Esophagus muscularis mucosa (tissue), 4 donors: Measurements from ENCODE around the gene TRAF2. TPM values are rescaled to one million over a fixed set of nuclear protein-coding genes. Genes with fewer than 3 reads are reported as not detected.

Experiments used
- DNase-seq: peaks from one replicate; pipeline ENCODE4 v3.0.0-alpha.2; 2017; ENCODE audit errors: extremely low spot score
- H3K27ac ChIP-seq, 4 donors: fragments of 200-600 bp; sonication (generic); replicated peaks in 1 of 4; 1 replicate in 3 of 4; 2 replicates in 1 of 4; pipeline ENCODE4 v1.5.1; 2016 to 2019; ENCODE audit warnings: mild to moderate bottlenecking in 1 of 4
- H3K27me3 ChIP-seq, 4 donors: fragments of 200-600 bp; sonication (generic); one replicate each; pipeline versions ENCODE4 v1.5.1 to v1.6.0; 2016 to 2019
- H3K36me3 ChIP-seq, 4 donors: fragments of 200-600 bp; sonication (generic); one replicate each; pipeline ENCODE4 v1.5.1; 2016 to 2019
- H3K4me1 ChIP-seq, 4 donors: fragments of 200-600 bp; sonication (generic); one replicate each; pipeline ENCODE4 v1.5.1; 2016 to 2019
- H3K4me3 ChIP-seq, 4 donors: fragments of 200-600 bp; sonication (generic); 1 replicate in 2 of 4; 2 replicates in 2 of 4; pipeline ENCODE4 v1.5.1; 2016 to 2019; ENCODE audit warnings: mild to moderate bottlenecking in 4 of 4, moderate library complexity in 1 of 4
- H3K9me3 ChIP-seq, 4 donors: fragments of 200-600 bp; sonication (generic); 1 replicate in 3 of 4; 2 replicates in 1 of 4; pipeline ENCODE4 v1.5.1; 2016 to 2019
- CTCF ChIP-seq, 3 experiments: fragments of 200-600 bp in 2 of 3; fragments of 450-650 bp in 1 of 3; sonication (generic) in 2 of 3; IDR thresholded peaks; one replicate each; pipeline ENCODE4 v1.5.1; 2017 to 2019; ENCODE audit warnings: antibody characterized with exemption in 3 of 3, mild to moderate bottlenecking in 2 of 3, moderate library complexity in 1 of 3
- EP300 ChIP-seq: sonication (generic); formaldehyde crosslinking; IDR thresholded peaks from one replicate; pipeline ENCODE4 v1.6.1; 2017; ENCODE audit warnings: antibody characterized with exemption
- POLR2A ChIP-seq: fragments of 450-650 bp; IDR thresholded peaks from one replicate; pipeline ENCODE4 v1.6.1; 2017; ENCODE audit warnings: antibody characterized with exemption, moderate library complexity, mild to moderate bottlenecking, low read depth
- POLR2AphosphoS5 ChIP-seq, 2 donors: sonication (generic); formaldehyde crosslinking; IDR thresholded peaks; one replicate each; pipeline ENCODE4 v1.6.1; 2017; ENCODE audit warnings: antibody characterized with exemption in 2 of 2
- WGBS: methylation state at CpG from one replicate; pipeline ENCODE4 v1.1.5; 2018; 5-methylcytosine and 5-hydroxymethylcytosine counted together
- intact Hi-C: fragments of 100-400 bp; cut with DNase I; formaldehyde crosslinking; loops from one replicate; pipeline ENCODE4 v1.15.1; 2023
- total RNA-seq, 4 donors: library from RNA; depleted of rRNA; stranded (reverse); fragments of >200 nt; gene quantifications; one replicate each; pipeline versions ENCODE4 v1.1.0 to v1.2.1, GENCODE V29; 2016

TRAF2 gene
- total RNA-seq, 4 donors from 2014 or later: 6.6 to 15.5 (median 12.4) TPM

- TF ChIP-seq POLR2A (no peak), CTCF (IDR thresholded peaks at IDR 0.05) (no peak), EP300 (no peak), POLR2AphosphoS5 (IDR thresholded peaks at IDR 0.05) (no peak)
- no peaks in the 10 kb centered on the region for H3K27me3 ChIP-seq
- intact Hi-C loops: no loop called here
- H3K4me1 ChIP-seq: peaks cover 29 to 36% (median 35%) of the 10 kb centered on the region in 4 donors
- peaks cover 8 to 36% (median 33%) of the 10 kb centered on the region in 4 donors for H3K36me3 ChIP-seq
- no peaks in the 10 kb centered on the region for H3K9me3 ChIP-seq
- no peak overlapping the region for H3K4me3 ChIP-seq
- no peak overlapping the region for H3K27ac ChIP-seq
- DNase-seq: no peak
- WGBS: 47% methylated on average over 9 of the region's 9 CpGs
These were observed 12.9 kb downstream of the TRAF2 start for GRCh38 chr9:136899196-136899595.

- TF ChIP-seq CTCF (IDR thresholded peaks at IDR 0.05) (no peak), POLR2A (no peak), EP300 (no peak), POLR2AphosphoS5 (IDR thresholded peaks at IDR 0.05) (no peak)
- Histone ChIP-seq H3K27ac (peak overlapping the region in 2 of 4 donors; percentile 66 to 75), H3K4me3 (no peak overlapping the region), H3K27me3 (no peaks in the 10 kb centered on the region), H3K36me3 (peaks cover 8 to 26% (median 24%) of the 10 kb centered on the region in 4 donors), H3K4me1 (peaks cover 29 to 36% (median 35%) of the 10 kb centered on the region in 4 donors), H3K9me3 (no peaks in the 10 kb centered on the region)
- intact Hi-C loops: no loop called here
- WGBS: 91% methylated on average over 8 of the region's 10 CpGs
- DNase-seq: no peak
These were observed 14.2 kb downstream of the TRAF2 start for GRCh38 chr9:136900556-136900955.

GRCh38 chr9:136900988-136901515 is 14.7 kb downstream of the TRAF2 start:
- intact Hi-C loops: no loop called here
- H3K4me3 ChIP-seq: no peak overlapping the region
- 65% methylated on average over 12 of the region's 13 CpGs for WGBS
- H3K27ac ChIP-seq: peak overlapping the region; percentile 61 to 75 (median 68)
- no peak for DNase-seq
- H3K9me3 ChIP-seq: no peaks in the 10 kb centered on the region
- no peaks in the 10 kb centered on the region for H3K27me3 ChIP-seq
- TF ChIP-seq EP300 (no peak), CTCF (IDR thresholded peaks at IDR 0.05) (no peak), POLR2AphosphoS5 (IDR thresholded peaks at IDR 0.05) (no peak), POLR2A (no peak)
- peaks cover 29 to 36% (median 35%) of the 10 kb centered on the region in 4 donors for H3K4me1 ChIP-seq
- H3K36me3 ChIP-seq: peaks cover 8 to 28% (median 25%) of the 10 kb centered on the region in 4 donors

- no peaks in the 10 kb centered on the region for H3K9me3 ChIP-seq
- 45% methylated on average over 16 of the region's 20 CpGs for WGBS
- no peaks in the 10 kb centered on the region for H3K27me3 ChIP-seq
- TF ChIP-seq POLR2AphosphoS5 (IDR thresholded peaks at IDR 0.05): no peak
- TF ChIP-seq CTCF (IDR thresholded peaks at IDR 0.05): no peak
- no peak for TF ChIP-seq POLR2A
- H3K4me1 ChIP-seq: peaks cover 29 to 36% (median 35%) of the 10 kb centered on the region in 4 donors
- H3K36me3 ChIP-seq: peaks cover 8 to 34% (median 28%) of the 10 kb centered on the region in 4 donors
- H3K4me3 ChIP-seq: peak overlapping the region; percentile 5 to 27 (median 20)
- intact Hi-C loops: no loop called here
- DNase-seq: no peak
- peak overlapping the region; percentile 61 to 75 (median 68) for H3K27ac ChIP-seq
These were observed 15.4 kb downstream of the TRAF2 start for GRCh38 chr9:136901516-136902258.
